Endothelial cell of umbilical vein (primary cell): Measurements from ENCODE around the gene ZDHHC14. TPM values are rescaled to one million over a fixed set of nuclear protein-coding genes. Genes with fewer than 3 reads are reported as not detected.

Experiments used
- BruUV-seq: library from RNA; stranded (reverse); fragments of 400-500 nt; replicated peaks from 2 replicates; lab custom pipeline; 2021; lab: Mats Ljungman, UMichigan
- CTCF ChIA-PET: fragments of 300-600, 350-600 bp; sonication (Branson Sonifier 250); formaldehyde crosslinking; loops from one replicate; lab custom pipeline; 2021; ENCODE audit warnings: antibody characterized with exemption, inconsistent platforms; lab: Charles Lee
- POLR2A ChIA-PET: fragments of 300-600, 350-600 bp; sonication (Branson Sonifier 250); formaldehyde crosslinking; loops from one replicate; lab custom pipeline; 2021; ENCODE audit warnings: antibody characterized with exemption, inconsistent platforms; lab: Charles Lee
- DNase-seq: peaks from one replicate; pipeline ENCODE4 v3.0.0-alpha.2; 2011; ENCODE audit warnings: low read depth, low spot score
- FAIRE-seq: peaks from 2 replicates; lab custom pipeline; 2011; peaks lifted over from hg19 to GRCh38; lab: Jason Lieb, UNC
- H2AFZ ChIP-seq: 2 replicates; pipeline ENCODE4 v1.6.0; 2012; ENCODE audit warnings: low read depth, low read length, control low read depth, inconsistent platforms
- H3K27ac ChIP-seq: 2 replicates; pipeline ENCODE4 v1.5.1; 2011; ENCODE audit warnings: low read depth, mild to moderate bottlenecking, control low read depth, low read length, moderate library complexity; ENCODE audit not compliant: insufficient read depth
- H3K27me3 ChIP-seq, 2 experiments: 2 replicates each; pipeline versions ENCODE4 v1.6.0 to v1.6.1; 2011; ENCODE audit warnings: low read length in 2 of 2, mixed read lengths in 1 of 2; ENCODE audit not compliant: control insufficient read depth in 2 of 2, insufficient read depth in 2 of 2
- H3K36me3 ChIP-seq, 2 experiments: 2 replicates in 1 of 2; 3 replicates in 1 of 2; pipeline ENCODE4 v1.5.1; 2011; ENCODE audit warnings: low read length in 2 of 2, mild to moderate bottlenecking in 1 of 2, moderate library complexity in 1 of 2; ENCODE audit not compliant: control insufficient read depth in 2 of 2, insufficient read depth in 2 of 2; ENCODE audit errors: extremely low read depth in 1 of 2
- H3K4me1 ChIP-seq: 3 replicates; pipeline ENCODE4 v1.5.1; 2011; ENCODE audit warnings: mild to moderate bottlenecking, low read length; ENCODE audit not compliant: control insufficient read depth, insufficient read depth; ENCODE audit errors: extremely low read depth
- H3K4me2 ChIP-seq: 2 replicates; pipeline ENCODE4 v1.6.1; 2011; ENCODE audit warnings: low read length, control low read depth, mixed read lengths; ENCODE audit not compliant: insufficient read depth
- H3K4me3 ChIP-seq, 3 experiments: fragments of 200-600 bp in 1 of 3; sonication (generic), shearing (Covaris generic) in 1 of 3; replicated peaks in 1 of 3; 2 replicates each; pipeline ENCODE4 v1.5.1; 2011 to 2016; ENCODE audit warnings: control low read depth in 3 of 3, low read length in 3 of 3, mild to moderate bottlenecking in 2 of 3, inconsistent platforms in 1 of 3, low read depth in 1 of 3, moderate library complexity in 1 of 3; ENCODE audit not compliant: insufficient read depth in 1 of 3
- H3K79me2 ChIP-seq: 2 replicates; pipeline ENCODE4 v1.6.0; 2012; ENCODE audit warnings: low read length, inconsistent platforms; ENCODE audit not compliant: control insufficient read depth, insufficient read depth
- H3K9ac ChIP-seq: replicated peaks from 2 replicates; pipeline ENCODE3; 2011; ENCODE audit warnings: low read length, control low read depth; ENCODE audit not compliant: insufficient read depth; ENCODE audit errors: extremely low read depth
- H3K9me1 ChIP-seq: replicated peaks from 3 replicates; pipeline ENCODE4 v1.6.0; 2011; ENCODE audit warnings: mild to moderate bottlenecking, low read length; ENCODE audit not compliant: control insufficient read depth, insufficient read depth; ENCODE audit errors: extremely low read depth
- H3K9me3 ChIP-seq: replicated peaks from 2 replicates; pipeline ENCODE4 v1.5.1; 2012; ENCODE audit warnings: low read length, inconsistent platforms; ENCODE audit not compliant: control insufficient read depth, insufficient read depth
- H4K20me1 ChIP-seq: replicated peaks from 2 replicates; pipeline ENCODE3; 2011; ENCODE audit warnings: mild to moderate bottlenecking, low read length; ENCODE audit not compliant: control insufficient read depth, insufficient read depth; ENCODE audit errors: extremely low read depth
- EZH2 ChIP-seq: IDR thresholded peaks from 2 replicates; pipeline ENCODE4 v1.6.1; 2012; ENCODE audit warnings: borderline replicate concordance, low read depth, mild to moderate bottlenecking, moderate library complexity, low read length, inconsistent platforms; ENCODE audit not compliant: severe bottlenecking
- FOS ChIP-seq: IDR thresholded peaks from 2 replicates; pipeline ENCODE4 v1.6.1; 2011; ENCODE audit warnings: mild to moderate bottlenecking, low read length, moderate library complexity, borderline replicate concordance; ENCODE audit not compliant: insufficient read depth
- GATA2 ChIP-seq: IDR thresholded peaks from 2 replicates; pipeline ENCODE4 v1.7.0; 2011; ENCODE audit warnings: low read depth, mild to moderate bottlenecking, moderate library complexity, mixed read lengths, low read length; ENCODE audit not compliant: insufficient read length, insufficient read depth
- JUN ChIP-seq: IDR thresholded peaks from 2 replicates; pipeline ENCODE4 v1.6.1; 2011; ENCODE audit warnings: borderline replicate concordance, low read depth; ENCODE audit not compliant: insufficient read length, insufficient read depth
- MYC ChIP-seq: IDR thresholded peaks from one replicate; pipeline ENCODE4 v1.6.1; 2011; ENCODE audit warnings: mild to moderate bottlenecking, low read depth, low read length
- POLR2A ChIP-seq: IDR thresholded peaks from 2 replicates; pipeline ENCODE4 v1.6.1; 2012; ENCODE audit warnings: low read depth, mild to moderate bottlenecking, control low read depth, low read length
- POLR2AphosphoS5 ChIP-seq: IDR thresholded peaks from 2 replicates; pipeline ENCODE4 v1.6.1; 2012; ENCODE audit warnings: low read depth, mild to moderate bottlenecking, control low read depth, low read length, moderate library complexity; ENCODE audit not compliant: insufficient read depth
- dilution Hi-C: fragments of 300-500 bp; cut with MboI; formaldehyde crosslinking; loops from one replicate; pipeline ENCODE4 v1.15.0; 2019; ENCODE audit warnings: low sequenced_read_pairs; ENCODE audit not compliant: extremely low pct_ligation_motif_present
- intact Hi-C: fragments of 100-400 bp; cut with micrococcal nuclease; formaldehyde crosslinking; loops from one replicate; pipeline ENCODE4 v1.10.0; 2022
- polyA plus RNA-seq, 4 experiments: library from polyadenylated mRNA; depleted of rRNA in 3 of 4; stranded (reverse) in 3 of 4; unstranded in 1 of 4; fragments of >200 nt; gene quantifications; 2 replicates each; pipeline versions ENCODE4 v1.2.1 to v1.2.3, GENCODE V29; 2011 to 2012; ENCODE audit warnings: missing spikeins in 1 of 4
- total RNA-seq: library from RNA; stranded (reverse); gene quantifications from 2 replicates; pipeline ENCODE4 v1.2.3, GENCODE V29; 2021
- TF ChIP-seq, protein P1 (sequence below), 2 donors: IDR thresholded peaks; 1 replicate in 1 of 2; 2 replicates in 1 of 2; pipeline ENCODE4 v1.5.1; 2011; ENCODE audit warnings: low read length in 2 of 2, mild to moderate bottlenecking in 2 of 2, moderate library complexity in 2 of 2, control low read depth in 1 of 2, inconsistent platforms in 1 of 2, low read depth in 1 of 2; ENCODE audit not compliant: insufficient read depth in 1 of 2; ENCODE audit errors: extremely low read depth in 1 of 2
- TF ChIP-seq, protein P2 (sequence below): IDR thresholded peaks from 2 replicates; pipeline ENCODE4 v1.6.1; 2011; ENCODE audit not compliant: insufficient read depth, insufficient read length

The ZDHHC14 gene
- total and polyA plus RNA-seq, 2 donors (not counting 3 experiments of a cell fraction or from before 2014, with no cell fraction given), result 23.0 to 25.6 TPM

DNA sequence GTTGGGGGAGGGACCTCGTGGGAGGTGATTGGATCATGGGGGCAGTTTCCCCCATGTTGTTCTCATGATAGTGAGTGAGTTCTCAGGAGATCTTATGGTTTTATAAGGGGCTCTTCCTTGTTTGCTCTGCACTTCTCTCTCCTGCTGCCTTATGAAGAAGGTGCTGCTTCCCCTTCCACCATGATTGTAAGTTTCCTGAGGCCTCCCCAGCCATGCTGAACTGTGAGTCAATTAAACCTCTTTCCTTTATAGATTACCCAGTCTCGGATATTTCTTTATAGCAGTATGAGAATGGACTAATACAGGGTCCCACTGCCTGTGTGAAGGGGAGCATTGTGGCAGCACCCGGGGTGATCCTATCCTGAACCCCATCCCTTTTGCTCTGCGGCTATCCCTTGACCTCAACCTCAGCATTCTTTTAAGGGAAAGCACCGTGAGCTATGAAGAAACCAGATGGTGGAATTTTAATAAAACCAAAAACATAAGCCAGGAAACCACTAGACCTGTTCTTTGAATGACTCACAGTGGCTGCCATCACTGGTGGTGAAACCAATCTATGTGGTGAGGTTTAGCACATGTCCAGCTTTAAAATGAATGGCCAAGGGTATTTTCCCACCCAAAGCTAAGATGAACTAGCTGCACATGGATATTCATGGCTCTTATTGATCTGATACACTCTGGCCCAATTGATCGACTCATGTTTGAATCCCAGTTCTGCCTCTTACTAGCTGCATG is 62.2 kb downstream of the ZDHHC14 start:
- ChIA-PET CTCF (no interaction called here), POLR2A (no interaction called here)
- TF ChIP-seq MYC (no peak), FOS (no peak)
- no peak overlapping the region for H3K27ac ChIP-seq
- no peaks in the 10 kb centered on the region for H3K9me1 ChIP-seq
- intact Hi-C loops (no loop called here), dilution Hi-C loops (no loop called here)
- H3K4me3 ChIP-seq, result no peak overlapping the region
- BruUV-seq, result no TSS peak
- H3K27me3 ChIP-seq, result no peaks in the 10 kb centered on the region
- H3K79me2 ChIP-seq, result no peaks in the 10 kb centered on the region
- FAIRE-seq, result no peak
- H3K9me3 ChIP-seq, result no peaks in the 10 kb centered on the region
- no peak overlapping the region for H2AFZ ChIP-seq
- H3K4me2 ChIP-seq, result no peak overlapping the region
- H3K36me3 ChIP-seq, result no peaks in the 10 kb centered on the region
- peaks cover 7% of the 10 kb centered on the region for H3K4me1 ChIP-seq
- no peaks in the 10 kb centered on the region for H4K20me1 ChIP-seq
- DNase-seq, result no peak
- H3K9ac ChIP-seq, result no peak overlapping the region

DNA sequence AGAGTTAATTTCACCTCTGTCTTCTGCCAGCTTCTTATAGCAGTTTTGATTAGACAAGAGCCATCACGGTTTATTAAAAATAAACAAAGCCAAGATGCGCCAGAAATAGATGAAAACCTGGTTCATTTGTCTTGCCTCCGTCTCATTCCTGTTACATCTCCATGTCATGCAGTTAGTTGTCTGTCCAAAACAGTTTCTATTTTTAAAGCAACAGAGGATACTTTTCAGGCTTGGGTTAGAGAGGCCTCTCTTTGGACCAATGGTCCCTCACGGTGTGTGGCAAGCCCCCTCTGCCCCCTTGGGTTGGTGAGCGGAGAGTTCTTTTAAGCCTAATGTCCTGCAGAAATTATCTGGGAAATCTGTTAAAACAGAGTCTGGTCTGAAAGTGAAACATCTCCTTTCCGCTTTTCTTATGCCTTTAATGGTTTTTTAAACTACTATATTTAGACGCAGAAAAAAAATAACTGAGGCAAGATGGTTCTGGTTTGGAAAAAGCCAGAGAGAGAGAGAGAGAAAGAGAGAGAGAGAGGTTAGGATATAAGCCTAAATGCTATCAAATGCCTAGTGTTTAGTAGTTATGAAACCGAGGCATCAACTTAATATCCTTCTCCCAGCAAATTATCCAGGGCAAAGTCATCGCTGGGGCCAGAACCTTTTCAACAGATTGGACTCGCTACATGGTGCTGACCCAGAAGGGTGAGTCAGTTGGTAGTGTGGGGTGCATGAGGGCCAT is 64.5 kb downstream of the ZDHHC14 start:
- POLR2A ChIA-PET, result no interaction called here
- Histone ChIP-seq H4K20me1 (no peaks in the 10 kb centered on the region), H3K9me1 (no peaks in the 10 kb centered on the region), H3K9me3 (no peaks in the 10 kb centered on the region), H2AFZ (no peak overlapping the region), H3K4me3 (no peak overlapping the region), H3K4me1 (no peaks in the 10 kb centered on the region), H3K79me2 (no peaks in the 10 kb centered on the region), H3K36me3 (no peaks in the 10 kb centered on the region), H3K9ac (no peak overlapping the region), H3K4me2 (no peak overlapping the region), H3K27ac (no peak overlapping the region), H3K27me3 (no peaks in the 10 kb centered on the region)
- DNase-seq (no peak), FAIRE-seq (no peak)
- intact Hi-C loops (no loop called here), dilution Hi-C loops (no loop called here)
- no TSS peak for BruUV-seq
- CTCF ChIA-PET, result interaction anchor here (0.8 to 1.4 kb wide), 2 partner anchors 9 to 11 kb away, joined by 3 to 5 read pairs; no protein-coding TSS in a partner anchor
- TF ChIP-seq MYC (no peak), GATA2 (no peak), JUN (no peak), POLR2A (no peak), POLR2AphosphoS5 (no peak), FOS (no peak), EZH2 (no peak)
- TF ChIP-seq, protein P1, sequence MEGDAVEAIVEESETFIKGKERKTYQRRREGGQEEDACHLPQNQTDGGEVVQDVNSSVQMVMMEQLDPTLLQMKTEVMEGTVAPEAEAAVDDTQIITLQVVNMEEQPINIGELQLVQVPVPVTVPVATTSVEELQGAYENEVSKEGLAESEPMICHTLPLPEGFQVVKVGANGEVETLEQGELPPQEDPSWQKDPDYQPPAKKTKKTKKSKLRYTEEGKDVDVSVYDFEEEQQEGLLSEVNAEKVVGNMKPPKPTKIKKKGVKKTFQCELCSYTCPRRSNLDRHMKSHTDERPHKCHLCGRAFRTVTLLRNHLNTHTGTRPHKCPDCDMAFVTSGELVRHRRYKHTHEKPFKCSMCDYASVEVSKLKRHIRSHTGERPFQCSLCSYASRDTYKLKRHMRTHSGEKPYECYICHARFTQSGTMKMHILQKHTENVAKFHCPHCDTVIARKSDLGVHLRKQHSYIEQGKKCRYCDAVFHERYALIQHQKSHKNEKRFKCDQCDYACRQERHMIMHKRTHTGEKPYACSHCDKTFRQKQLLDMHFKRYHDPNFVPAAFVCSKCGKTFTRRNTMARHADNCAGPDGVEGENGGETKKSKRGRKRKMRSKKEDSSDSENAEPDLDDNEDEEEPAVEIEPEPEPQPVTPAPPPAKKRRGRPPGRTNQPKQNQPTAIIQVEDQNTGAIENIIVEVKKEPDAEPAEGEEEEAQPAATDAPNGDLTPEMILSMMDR (IDR thresholded peaks at IDR 0.05; ENCODE audit: extremely low read depth in 1 of 2, insufficient read depth in 1 of 2, low read depth in 1 of 2, low read length in 2 of 2), result no peak
- TF ChIP-seq, protein P2, sequence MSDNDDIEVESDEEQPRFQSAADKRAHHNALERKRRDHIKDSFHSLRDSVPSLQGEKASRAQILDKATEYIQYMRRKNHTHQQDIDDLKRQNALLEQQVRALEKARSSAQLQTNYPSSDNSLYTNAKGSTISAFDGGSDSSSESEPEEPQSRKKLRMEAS, result no peak
